B cell (primary cell): Measurements from ENCODE around the gene CPD. TPM values are rescaled to one million over a fixed set of nuclear protein-coding genes. Genes with fewer than 3 reads are reported as not detected.

Experiments used
- ATAC-seq: fragments of 200-7000 bp; cut with Tn5 transposase; one replicate; pipeline ENCODE4 v1.10.0; 2021; ENCODE audit warnings: low read depth, mild to moderate bottlenecking, moderate number of reproducible peaks, moderate library complexity
- CTCF ChIA-PET: fragments of 350-600 bp; sonication (Branson Sonifier 250); formaldehyde crosslinking; loops from one replicate; lab custom pipeline; 2021; ENCODE audit warnings: antibody characterized with exemption, inconsistent platforms; lab: Charles Lee
- POLR2A ChIA-PET: fragments of 350-600 bp; sonication (Branson Sonifier 250); formaldehyde crosslinking; loops from one replicate; lab custom pipeline; 2021; ENCODE audit warnings: antibody characterized with exemption; lab: Charles Lee
- DNase-seq: peaks from one replicate; pipeline ENCODE4 v3.0.0; 2013
- H2AFZ ChIP-seq: 2 replicates; pipeline ENCODE4 v1.6.1; 2012; ENCODE audit warnings: mild to moderate bottlenecking, low read depth, low read length; ENCODE audit not compliant: insufficient read depth, poor library complexity, severe bottlenecking
- H3K27ac ChIP-seq, 2 donors: 1 replicate in 1 of 2; 2 replicates in 1 of 2; pipeline ENCODE4 v1.5.1; 2012 to 2013; ENCODE audit warnings: low read length in 2 of 2, mild to moderate bottlenecking in 2 of 2, moderate library complexity in 1 of 2
- H3K27me3 ChIP-seq, 4 experiments: fragments of 200-600 bp in 1 of 4; sonication (generic) in 1 of 4; replicated peaks in 1 of 4; 1 replicate in 2 of 4; 2 replicates in 2 of 4; pipeline versions ENCODE4 v1.6.1 to v1.7.0; 2013 to 2016; ENCODE audit warnings: low read length in 3 of 4, mild to moderate bottlenecking in 2 of 4, mixed read lengths in 1 of 4, moderate library complexity in 1 of 4; ENCODE audit not compliant: insufficient read depth in 4 of 4, control insufficient read depth in 3 of 4; ENCODE audit errors: control extremely low read depth in 1 of 4
- H3K36me3 ChIP-seq, 2 experiments: replicated peaks in 1 of 2; 1 replicate in 1 of 2; 2 replicates in 1 of 2; pipeline versions ENCODE4 v1.6.1 to v1.7.1; 2013; ENCODE audit warnings: low read length in 1 of 2; ENCODE audit not compliant: insufficient read depth in 2 of 2, control insufficient read depth in 1 of 2; ENCODE audit errors: control extremely low read depth in 1 of 2, extremely low read depth in 1 of 2
- H3K4me1 ChIP-seq, 2 donors: fragments of 200-600 bp in 1 of 2; sonication (generic) in 1 of 2; 1 replicate in 1 of 2; 2 replicates in 1 of 2; pipeline versions ENCODE4 v1.5.1 to v1.6.1; 2013 to 2017; ENCODE audit warnings: low read length in 2 of 2; ENCODE audit not compliant: control insufficient read depth in 2 of 2, insufficient read depth in 2 of 2
- H3K4me2 ChIP-seq: replicated peaks from 2 replicates; pipeline ENCODE3; 2012; ENCODE audit warnings: mild to moderate bottlenecking, low read depth, low read length; ENCODE audit not compliant: poor library complexity, severe bottlenecking
- H3K4me3 ChIP-seq, 5 experiments: fragments of 200-600 bp in 1 of 5; sonication (generic) in 1 of 5; 1 replicate in 3 of 5; 2 replicates in 2 of 5; pipeline versions ENCODE4 v1.5.1 to v1.7.0; 2011 to 2016; ENCODE audit warnings: low read length in 4 of 5, mild to moderate bottlenecking in 4 of 5, low read depth in 2 of 5, control low read depth in 1 of 5, moderate library complexity in 1 of 5; ENCODE audit not compliant: insufficient read depth in 1 of 5; ENCODE audit errors: control extremely low read depth in 1 of 5, extremely low read depth in 1 of 5
- H3K79me2 ChIP-seq: fragments of 200-600 bp; sonication (generic); one replicate; pipeline ENCODE4 v1.6.0; 2016; ENCODE audit warnings: low read length; ENCODE audit not compliant: control insufficient read depth, insufficient read depth
- H3K9ac ChIP-seq: fragments of 200-600 bp; sonication (generic); 2 replicates; pipeline ENCODE4 v1.6.1; 2017; ENCODE audit warnings: mild to moderate bottlenecking, low read length, moderate library complexity
- H3K9me3 ChIP-seq, 3 donors: one replicate each; pipeline versions ENCODE4 v1.6.1 to v1.7.1; 2013; ENCODE audit warnings: low read length in 2 of 3; ENCODE audit not compliant: control insufficient read depth in 2 of 3, insufficient read depth in 1 of 3; ENCODE audit errors: control extremely low read depth in 1 of 3
- H4K20me1 ChIP-seq: 2 replicates; pipeline ENCODE4 v1.6.0; 2012; ENCODE audit warnings: mild to moderate bottlenecking, low read length; ENCODE audit not compliant: insufficient read depth, control insufficient read depth, poor library complexity, severe bottlenecking
- H3K27ac Mint-ChIP-seq: one replicate; pipeline ENCODE4 v1.8.0; 2021; ENCODE audit warnings: mixed read lengths
- H3K27me3 Mint-ChIP-seq: one replicate; pipeline ENCODE4 v1.8.0; 2021; ENCODE audit warnings: mixed read lengths
- H3K4me1 Mint-ChIP-seq: one replicate; pipeline ENCODE4 v1.8.0; 2021; ENCODE audit warnings: mixed read lengths
- H3K4me3 Mint-ChIP-seq: one replicate; pipeline ENCODE4 v1.8.0; 2021; ENCODE audit warnings: mixed read lengths
- H3K9me3 Mint-ChIP-seq: one replicate; pipeline ENCODE4 v1.8.0; 2022; ENCODE audit warnings: mixed read lengths; ENCODE audit not compliant: insufficient read depth
- EZH2 ChIP-seq: IDR thresholded peaks from 2 replicates; pipeline ENCODE4 v1.6.1; 2012; ENCODE audit warnings: borderline replicate concordance, low read depth, mild to moderate bottlenecking, moderate library complexity, low read length; ENCODE audit not compliant: insufficient read depth, poor library complexity, severe bottlenecking
- WGBS: methylation state at CpG from one replicate; pipeline ENCODE4 v1.1.5; 2013; ENCODE audit warnings: missing lambda C conversion rate; ENCODE audit not compliant: insufficient coverage; 5-methylcytosine and 5-hydroxymethylcytosine counted together
- intact Hi-C: fragments of 100-400 bp; cut with micrococcal nuclease; formaldehyde crosslinking; loops from one replicate; pipeline ENCODE4 v1.10.0; 2022
- polyA plus RNA-seq: library from polyadenylated mRNA; depleted of rRNA; stranded (reverse); fragments of >200 nt; gene quantifications from 2 replicates; pipeline ENCODE4 v1.2.3, GENCODE V29; 2012
- total RNA-seq, 2 donors: library from RNA; stranded (reverse); fragments of 120-200 nt in 1 of 2; gene quantifications; 1 replicate in 1 of 2; 2 replicates in 1 of 2; pipeline versions ENCODE4 v1.2.3 to v1.2.4, GENCODE V29; 2013 to 2022
- TF ChIP-seq, protein P1 (sequence below): fragments of 200-600 bp; IDR thresholded peaks from one replicate; pipeline ENCODE4 v1.8.0; 2022; ENCODE audit warnings: antibody characterized with exemption, mild to moderate bottlenecking

Gene CPD
- total and polyA plus RNA-seq, 2 donors (not counting 1 experiment from before 2014, with no cell fraction given) = 1.5 to 15.6 TPM

DNA sequence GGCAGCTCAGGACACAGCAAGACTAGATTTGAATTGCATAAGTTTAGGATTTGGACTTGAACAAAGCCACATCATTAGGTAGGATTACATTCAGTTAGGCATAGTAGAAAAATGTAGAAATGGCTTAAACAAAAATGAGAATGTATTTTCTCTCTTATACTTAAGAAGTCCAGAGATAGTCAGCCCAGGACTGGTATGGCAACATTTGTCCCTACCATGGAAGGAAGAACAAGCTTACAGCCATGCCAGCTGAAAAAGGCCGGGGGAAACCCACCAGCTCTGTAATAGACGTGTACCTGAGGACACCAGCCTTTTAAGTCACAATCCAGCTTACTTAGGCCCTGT lies 33.7 kb upstream of the CPD start:
- no peak for TF ChIP-seq EZH2
- TF ChIP-seq, protein P1, sequence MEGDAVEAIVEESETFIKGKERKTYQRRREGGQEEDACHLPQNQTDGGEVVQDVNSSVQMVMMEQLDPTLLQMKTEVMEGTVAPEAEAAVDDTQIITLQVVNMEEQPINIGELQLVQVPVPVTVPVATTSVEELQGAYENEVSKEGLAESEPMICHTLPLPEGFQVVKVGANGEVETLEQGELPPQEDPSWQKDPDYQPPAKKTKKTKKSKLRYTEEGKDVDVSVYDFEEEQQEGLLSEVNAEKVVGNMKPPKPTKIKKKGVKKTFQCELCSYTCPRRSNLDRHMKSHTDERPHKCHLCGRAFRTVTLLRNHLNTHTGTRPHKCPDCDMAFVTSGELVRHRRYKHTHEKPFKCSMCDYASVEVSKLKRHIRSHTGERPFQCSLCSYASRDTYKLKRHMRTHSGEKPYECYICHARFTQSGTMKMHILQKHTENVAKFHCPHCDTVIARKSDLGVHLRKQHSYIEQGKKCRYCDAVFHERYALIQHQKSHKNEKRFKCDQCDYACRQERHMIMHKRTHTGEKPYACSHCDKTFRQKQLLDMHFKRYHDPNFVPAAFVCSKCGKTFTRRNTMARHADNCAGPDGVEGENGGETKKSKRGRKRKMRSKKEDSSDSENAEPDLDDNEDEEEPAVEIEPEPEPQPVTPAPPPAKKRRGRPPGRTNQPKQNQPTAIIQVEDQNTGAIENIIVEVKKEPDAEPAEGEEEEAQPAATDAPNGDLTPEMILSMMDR = no peak
- Mint-ChIP-seq H3K27ac (no peak overlapping the region), H3K4me1 (peaks cover 4% of the 10 kb centered on the region), H3K4me3 (no peak overlapping the region), H3K27me3 (peaks cover under 1% of the 10 kb centered on the region), H3K9me3 (no peaks in the 10 kb centered on the region)
- no peak overlapping the region for H2AFZ ChIP-seq
- DNase-seq (no peak), ATAC-seq (no peak)
- H3K9ac ChIP-seq = no peak overlapping the region
- WGBS = 90% methylated on average over 2 of the region's 2 CpGs
- no peak overlapping the region for H3K4me2 ChIP-seq
- H4K20me1 ChIP-seq = no peaks in the 10 kb centered on the region
- H3K27me3 ChIP-seq = peaks cover 0 to under 1% (median 0%) of the 10 kb centered on the region in 4 experiments
- ChIA-PET POLR2A (no interaction called here), CTCF (interaction anchor here (1.3 to 3.0 kb wide), 3 partner anchors 9 to 241 kb away, joined by 3 to 20 read pairs (median 5); no protein-coding TSS in a partner anchor)
- H3K36me3 ChIP-seq = no peaks in the 10 kb centered on the region
- H3K79me2 ChIP-seq = no peaks in the 10 kb centered on the region
- no peak overlapping the region for H3K4me3 ChIP-seq
- H3K9me3 ChIP-seq = no peaks in the 10 kb centered on the region
- intact Hi-C loops = no loop called here
- no peak overlapping the region for H3K27ac ChIP-seq
- peaks cover 0 to 2% of the 10 kb centered on the region in 2 donors for H3K4me1 ChIP-seq

DNA sequence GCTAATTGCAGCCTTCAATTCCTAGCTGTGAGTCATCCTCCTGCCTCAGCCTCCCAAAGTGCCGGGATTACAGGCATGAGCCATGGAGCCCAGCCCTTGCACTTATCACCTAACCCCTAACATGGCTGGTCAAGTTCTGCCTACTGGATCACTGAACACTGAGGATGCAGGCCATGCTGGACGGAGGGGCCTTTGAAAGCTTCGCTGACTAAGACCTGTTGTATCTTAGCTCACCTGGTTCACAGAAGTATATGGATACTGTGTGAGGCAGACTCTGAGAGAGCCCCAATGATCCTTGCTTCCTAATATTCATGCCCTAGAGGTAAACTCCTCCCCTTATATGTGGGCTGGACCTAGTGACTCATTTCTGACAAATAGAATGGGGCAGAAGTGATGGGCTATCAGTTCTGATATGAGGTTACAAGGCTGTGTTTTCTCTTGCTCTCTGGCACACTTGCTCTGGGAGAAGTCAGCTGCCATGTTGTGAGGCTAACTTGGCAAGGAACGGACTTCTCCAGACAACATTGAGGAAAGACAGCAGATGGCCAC lies 33.1 kb upstream of the CPD start:
- TF ChIP-seq, protein P1 = no peak
- no peak for TF ChIP-seq EZH2
- Histone ChIP-seq H2AFZ (no peak overlapping the region), H3K4me2 (no peak overlapping the region), H4K20me1 (no peaks in the 10 kb centered on the region), H3K27ac (no peak overlapping the region), H3K79me2 (no peaks in the 10 kb centered on the region), H3K27me3 (peaks cover 0 to 3% (median 0%) of the 10 kb centered on the region in 4 experiments), H3K9me3 (no peaks in the 10 kb centered on the region), H3K36me3 (no peaks in the 10 kb centered on the region), H3K9ac (no peak overlapping the region), H3K4me3 (no peak overlapping the region), H3K4me1 (no peaks in the 10 kb centered on the region)
- Mint-ChIP-seq H3K27me3 (no peaks in the 10 kb centered on the region), H3K4me1 (peaks cover 2% of the 10 kb centered on the region), H3K27ac (no peak overlapping the region), H3K9me3 (no peaks in the 10 kb centered on the region), H3K4me3 (no peak overlapping the region)
- ATAC-seq (no peak), DNase-seq (no peak)
- ChIA-PET POLR2A (no interaction called here), CTCF (interaction anchor here (1.3 to 3.0 kb wide), 2 partner anchors 10 to 241 kb away, joined by 3 to 20 read pairs; no protein-coding TSS in a partner anchor)
- intact Hi-C loops = no loop called here
- WGBS = 95% methylated on average over 3 of the region's 4 CpGs
